Measurements from ENCODE around the gene PRR13. TPM values are rescaled to one million over a fixed set of nuclear protein-coding genes. Genes with fewer than 3 reads are reported as not detected.

Gene PRR13
- total and polyA plus RNA-seq, 9 of the 15 experiments (the other 6 are each of a cell fraction or from before 2014, with no cell fraction given), result 117 to 835 (median 285) TPM

GRCh38 chr12:53464685-53465418, 23.3 kb downstream of the PRR13 start:
- Histone ChIP-seq H3K4me1 (replicated peaks in 1 of 2; ENCODE audit: control insufficient read depth in 2 of 2, insufficient read depth in 2 of 2, low read length in 2 of 2) (peaks cover 0 to 3% of the 10 kb centered on the region in 2 experiments; a peak in 1 of 5 replicates), H3K9ac (ENCODE audit: insufficient read depth in 1 of 2, low read depth in 2 of 2, low read length in 2 of 2) (peak overlapping the region in 1 of 2 experiments; percentile 30; a peak in 1 of 4 replicates), H3K4me2 (ENCODE audit: insufficient read depth, low read length) (no peak overlapping the region), H3K9me3 (replicated peaks; ENCODE audit: control insufficient read depth, insufficient read depth, low read depth, low read length) (no peaks in the 10 kb centered on the region), H3K4me3 (no peak overlapping the region), H3K79me2 (ENCODE audit: control insufficient read depth, insufficient read depth, low read length) (peaks cover 86% of the 10 kb centered on the region), H3K27me3 (ENCODE audit: control insufficient read depth in 2 of 2, insufficient read depth in 2 of 2, low read length in 2 of 2) (no peaks in the 10 kb centered on the region), H2AFZ (ENCODE audit: low read depth, low read length) (no peak overlapping the region), H3K9me1 (ENCODE audit: control insufficient read depth, insufficient read depth, low read length) (no peaks in the 10 kb centered on the region), H3K27ac (ENCODE audit: extremely low read depth, low read depth, low read length) (no peak overlapping the region), H3K36me3 (ENCODE audit: control insufficient read depth, insufficient read depth, low read length) (peaks cover 100% of the 10 kb centered on the region), H4K20me1 (replicated peaks; ENCODE audit: control insufficient read depth, insufficient read depth, low read length) (peaks cover 25% of the 10 kb centered on the region)
- FAIRE-seq, result no peak
- in situ Hi-C loops (cut with MboI) (no loop called here), intact Hi-C loops (cut with micrococcal nuclease) (no loop called here)
- CTCF ChIA-PET (ENCODE audit: low intra/inter-chr PET ratio), result interaction anchor here (1.1 kb wide), 1 partner anchor 44 kb away, joined by 3 read pairs; no protein-coding TSS in a partner anchor
- DNase-seq (ENCODE audit: extremely low read depth in 1 of 4, low spot score in 3 of 4), result no peak
- 99% methylated on average over 11 of the region's 11 CpGs for WGBS (ENCODE audit: insufficient coverage, low coverage, missing lambda C conversion rate)
- no TSS peak for BruUV-seq (replicated peaks)
- POLR2A ChIA-PET, result interaction anchor here (0.8 to 8.8 kb wide), 11 partner anchors 10 to 124 kb away, joined by 3 to 87 read pairs (median 4); partner anchors contain the start of genes PRR13 and TARBP2
- ATAC-seq, result no peak; the same call in 2 of the 3 replicates
- TF ChIP-seq SUPT5H (IDR thresholded peaks at IDR 0.05) (peak; percentile 60), TRIM25 (IDR thresholded peaks at IDR 0.05; ENCODE audit: borderline replicate concordance) (no peak), HINFP (tag; conservative IDR thresholded peaks at IDR 0.05; ENCODE audit: low read depth) (no peak), RBFOX2 (IDR thresholded peaks at IDR 0.05; ENCODE audit: low read depth, low read length) (peak; percentile 60), ZBTB33 (CRISPR knock-in tag; IDR thresholded peaks at IDR 0.05) (no peak), POLR2A (conservative IDR thresholded peaks at IDR 0.05) (peak; percentile 44; the same call in 1 of the 2 replicates), POLR2G (IDR thresholded peaks at IDR 0.05; ENCODE audit: low read depth, low read length) (peak; percentile 56)

Measured in K562 (cell line).